ENCODE results near the gene VPS37D.
"Not testable (repeated sequence)": the region's sequence is repeated elsewhere in the genome, so short reads cannot be mapped to it uniquely, and the experiment has no call there.

VPS37D gene

GRCh38 chr7:73655309-73655708 lies 12.3 kb upstream of the VPS37D start:
- not testable (repeated sequence) for H2BK12ac ChIP-seq (ENCODE audit: low read length); H2BK15ac ChIP-seq (ENCODE audit: low read length); H4K91ac ChIP-seq (ENCODE audit: low read depth, low read length, poor library complexity); H3K4me2 ChIP-seq (ENCODE audit: insufficient read depth, low read length, poor library complexity, severe bottlenecking); H3K14ac ChIP-seq (ENCODE audit: low read length); H2BK120ac ChIP-seq (ENCODE audit: low read depth, low read length); H3K18ac ChIP-seq (ENCODE audit: low read length); H2BK5ac ChIP-seq (ENCODE audit: low read length); H3K27ac ChIP-seq (replicated peaks; ENCODE audit: low read length); H3K4me1 ChIP-seq (ENCODE audit: control insufficient read depth in 2 of 2, insufficient read depth in 1 of 2, low read depth in 1 of 2, low read length in 2 of 2); H4K8ac ChIP-seq (ENCODE audit: low read depth, low read length); H3K4ac ChIP-seq (ENCODE audit: low read length); H3K9ac ChIP-seq (ENCODE audit: low read depth, low read length, poor library complexity); DNase-seq (ENCODE audit: low spot score); H2AK5ac ChIP-seq (ENCODE audit: low read depth, low read length); H3K9me3 ChIP-seq (replicated peaks in 1 of 2; ENCODE audit: control insufficient read depth in 2 of 2, insufficient read depth in 1 of 2, low read depth in 1 of 2, low read length in 2 of 2); H2AFZ ChIP-seq (ENCODE audit: low read length); H3K23ac ChIP-seq (ENCODE audit: low read depth, low read length, poor library complexity); H3K4me3 ChIP-seq (ENCODE audit: low read length in 2 of 2); H3K36me3 ChIP-seq (replicated peaks in 1 of 2; ENCODE audit: control insufficient read depth in 2 of 2, insufficient read depth in 2 of 2, low read length in 2 of 2); H3K79me1 ChIP-seq (ENCODE audit: low read depth, low read length)
- WGBS, 2 donors (ENCODE audit: extremely low coverage in 2 of 2, insufficient read length in 2 of 2, insufficient replicate concordance in 1 of 2), result no CpG with 5 or more reads among the region's 4 CpGs
- peaks cover 0 to 13% (median 0%) of the 10 kb centered on the region in 3 experiments for H3K27me3 ChIP-seq (ENCODE audit: control insufficient read depth in 3 of 3, insufficient read depth in 3 of 3, low read depth in 1 of 3, low read length in 3 of 3)

GRCh38 chr7:73659983-73660382 lies 7.6 kb upstream of the VPS37D start:
- no peak overlapping the region for H2BK5ac ChIP-seq (ENCODE audit: low read length)
- no peak overlapping the region for H3K4me3 ChIP-seq (ENCODE audit: low read length in 2 of 2)
- H3K36me3 ChIP-seq (replicated peaks in 1 of 2; ENCODE audit: control insufficient read depth in 2 of 2, insufficient read depth in 2 of 2, low read length in 2 of 2), result no peaks in the 10 kb centered on the region
- H3K4me2 ChIP-seq (ENCODE audit: insufficient read depth, low read length, poor library complexity, severe bottlenecking), result no peak overlapping the region
- H3K9ac ChIP-seq (ENCODE audit: low read depth, low read length, poor library complexity), result no peak overlapping the region
- H3K79me1 ChIP-seq (ENCODE audit: low read depth, low read length), result no peaks in the 10 kb centered on the region
- no peak overlapping the region for H2AK5ac ChIP-seq (ENCODE audit: low read depth, low read length)
- no peak overlapping the region for H3K14ac ChIP-seq (ENCODE audit: low read length)
- no peak overlapping the region for H3K18ac ChIP-seq (ENCODE audit: low read length)
- no peak overlapping the region for H3K27ac ChIP-seq (replicated peaks; ENCODE audit: low read length)
- no peak for DNase-seq (ENCODE audit: low spot score)
- H2BK12ac ChIP-seq (ENCODE audit: low read length), result no peak overlapping the region
- peaks cover 2 to 4% of the 10 kb centered on the region in 2 donors for H3K9me3 ChIP-seq (replicated peaks in 1 of 2; ENCODE audit: control insufficient read depth in 2 of 2, insufficient read depth in 1 of 2, low read depth in 1 of 2, low read length in 2 of 2)
- H4K91ac ChIP-seq (ENCODE audit: low read depth, low read length, poor library complexity), result no peak overlapping the region
- no peak overlapping the region for H4K8ac ChIP-seq (ENCODE audit: low read depth, low read length)
- H3K27me3 ChIP-seq (ENCODE audit: control insufficient read depth in 3 of 3, insufficient read depth in 3 of 3, low read depth in 1 of 3, low read length in 3 of 3), result no peaks in the 10 kb centered on the region
- H2AFZ ChIP-seq (ENCODE audit: low read length), result no peak overlapping the region
- H3K4me1 ChIP-seq (ENCODE audit: control insufficient read depth in 2 of 2, insufficient read depth in 1 of 2, low read depth in 1 of 2, low read length in 2 of 2), result peaks cover 4 to 5% of the 10 kb centered on the region in 2 donors
- H2BK15ac ChIP-seq (ENCODE audit: low read length), result no peak overlapping the region
- H3K23ac ChIP-seq (ENCODE audit: low read depth, low read length, poor library complexity), result no peak overlapping the region
- H3K4ac ChIP-seq (ENCODE audit: low read length), result no peak overlapping the region
- H2BK120ac ChIP-seq (ENCODE audit: low read depth, low read length), result no peak overlapping the region
- WGBS, 2 donors (ENCODE audit: extremely low coverage in 2 of 2, insufficient read length in 2 of 2, insufficient replicate concordance in 1 of 2), result no CpG with 5 or more reads among the region's 8 CpGs

GRCh38 chr7:73660594-73660993 lies 7.0 kb upstream of the VPS37D start:
- not testable (repeated sequence) for H2BK120ac ChIP-seq (ENCODE audit: low read depth, low read length); H3K4me2 ChIP-seq (ENCODE audit: insufficient read depth, low read length, poor library complexity, severe bottlenecking)

GRCh38 chr7:73663033-73663432 lies 4.6 kb upstream of the VPS37D start:
- Histone ChIP-seq H3K4me3 (ENCODE audit: low read length in 2 of 2) (no peak overlapping the region), H4K8ac (ENCODE audit: low read depth, low read length) (no peak overlapping the region), H2BK15ac (ENCODE audit: low read length) (no peak overlapping the region), H3K4me1 (ENCODE audit: control insufficient read depth in 2 of 2, insufficient read depth in 1 of 2, low read depth in 1 of 2, low read length in 2 of 2) (peaks cover 5 to 6% of the 10 kb centered on the region in 2 donors), H3K4me2 (ENCODE audit: insufficient read depth, low read length, poor library complexity, severe bottlenecking) (no peak overlapping the region), H3K79me1 (ENCODE audit: low read depth, low read length) (no peaks in the 10 kb centered on the region), H3K27ac (replicated peaks; ENCODE audit: low read length) (no peak overlapping the region), H3K23ac (ENCODE audit: low read depth, low read length, poor library complexity) (no peak overlapping the region), H2BK12ac (ENCODE audit: low read length) (no peak overlapping the region), H2BK120ac (ENCODE audit: low read depth, low read length) (no peak overlapping the region), H3K14ac (ENCODE audit: low read length) (no peak overlapping the region), H3K36me3 (replicated peaks in 1 of 2; ENCODE audit: control insufficient read depth in 2 of 2, insufficient read depth in 2 of 2, low read length in 2 of 2) (no peaks in the 10 kb centered on the region), H3K4ac (ENCODE audit: low read length) (no peak overlapping the region), H3K27me3 (ENCODE audit: control insufficient read depth in 3 of 3, insufficient read depth in 3 of 3, low read depth in 1 of 3, low read length in 3 of 3) (peaks cover 0 to 4% (median 0%) of the 10 kb centered on the region in 3 experiments), H3K9ac (ENCODE audit: low read depth, low read length, poor library complexity) (no peak overlapping the region), H2AFZ (ENCODE audit: low read length) (no peak overlapping the region), H2AK5ac (ENCODE audit: low read depth, low read length) (no peak overlapping the region), H3K18ac (ENCODE audit: low read length) (no peak overlapping the region), H2BK5ac (ENCODE audit: low read length) (no peak overlapping the region), H4K91ac (ENCODE audit: low read depth, low read length, poor library complexity) (no peak overlapping the region), H3K9me3 (replicated peaks in 1 of 2; ENCODE audit: control insufficient read depth in 2 of 2, insufficient read depth in 1 of 2, low read depth in 1 of 2, low read length in 2 of 2) (peaks cover 2 to 4% of the 10 kb centered on the region in 2 donors)
- no peak for DNase-seq (ENCODE audit: low spot score)

More at GRCh38 chr7:73660594-73660993, 7.0 kb upstream of the VPS37D start:
- not testable (repeated sequence) for DNase-seq (ENCODE audit: low spot score); H2BK5ac ChIP-seq (ENCODE audit: low read length); H2AFZ ChIP-seq (ENCODE audit: low read length); H2BK12ac ChIP-seq (ENCODE audit: low read length); H3K18ac ChIP-seq (ENCODE audit: low read length); H4K8ac ChIP-seq (ENCODE audit: low read depth, low read length); H3K9me3 ChIP-seq (replicated peaks in 1 of 2; ENCODE audit: control insufficient read depth in 2 of 2, insufficient read depth in 1 of 2, low read depth in 1 of 2, low read length in 2 of 2); H3K4me3 ChIP-seq (ENCODE audit: low read length in 2 of 2); H3K27ac ChIP-seq (replicated peaks; ENCODE audit: low read length); H2AK5ac ChIP-seq (ENCODE audit: low read depth, low read length); H4K91ac ChIP-seq (ENCODE audit: low read depth, low read length, poor library complexity); H3K14ac ChIP-seq (ENCODE audit: low read length); H3K36me3 ChIP-seq (replicated peaks in 1 of 2; ENCODE audit: control insufficient read depth in 2 of 2, insufficient read depth in 2 of 2, low read length in 2 of 2); H3K9ac ChIP-seq (ENCODE audit: low read depth, low read length, poor library complexity); H2BK15ac ChIP-seq (ENCODE audit: low read length); H3K23ac ChIP-seq (ENCODE audit: low read depth, low read length, poor library complexity); H3K79me1 ChIP-seq (ENCODE audit: low read depth, low read length); H3K27me3 ChIP-seq (ENCODE audit: control insufficient read depth in 3 of 3, insufficient read depth in 3 of 3, low read depth in 1 of 3, low read length in 3 of 3); H3K4me1 ChIP-seq (ENCODE audit: control insufficient read depth in 2 of 2, insufficient read depth in 1 of 2, low read depth in 1 of 2, low read length in 2 of 2); H3K4ac ChIP-seq (ENCODE audit: low read length)
- WGBS, 2 donors (ENCODE audit: extremely low coverage in 2 of 2, insufficient read length in 2 of 2, insufficient replicate concordance in 1 of 2), result no CpG with 5 or more reads among the region's 4 CpGs
